GM19025 (cell line): ENCODE measurements around the gene CCDC169.
"Not testable (repeated sequence)": the region's sequence is repeated elsewhere in the genome, so short reads cannot be mapped to it uniquely, and the experiment has no call there.

Experiments
- ATAC-seq: cut with Tn5 transposase; IDR thresholded peaks from one replicate; pipeline ENCODE4 v1.9.1; 2021; ENCODE audit warnings: mild to moderate bottlenecking, low read depth, moderate library complexity; ENCODE audit not compliant: unreplicated experiment

Gene CCDC169

GRCh38 chr13:36297366-36298338 lies at the start of gene CCDC169:
TSS of gene CCDC169 (minus strand) at chr13:36297814. CDS start at chr13:36297719, 95 bp downstream.
- ATAC-seq = peak; percentile 63

GRCh38 chr13:36346222-36347083 lies 48.8 kb upstream of the CCDC169 start, which contains the start of gene SPART:
TSS of gene SPART (minus strand) at chr13:36346394. CDS start at chr13:36335830, 10,564 bp downstream.
- peak; percentile 84 for ATAC-seq

- ATAC-seq = no peak
These were observed 48.0 kb upstream of the CCDC169 start for GRCh38 chr13:36345438-36346221.

GRCh38 chr13:36344886-36345437 lies 47.3 kb upstream of the CCDC169 start:
- ATAC-seq = no peak

- ATAC-seq = no peak
These were observed 46.6 kb upstream of the CCDC169 start for GRCh38 chr13:36344173-36344572.

- ATAC-seq = no peak
These were observed 46.2 kb upstream of the CCDC169 start for GRCh38 chr13:36343766-36344165.

- ATAC-seq = no peak
These were observed 45.1 kb upstream of the CCDC169 start for GRCh38 chr13:36342715-36343114.

GRCh38 chr13:36341718-36342117 lies 44.1 kb upstream of the CCDC169 start:
- no peak for ATAC-seq

GRCh38 chr13:36339600-36340155 lies 42.1 kb upstream of the CCDC169 start:
- no peak for ATAC-seq

- ATAC-seq = no peak
These were observed 40.5 kb upstream of the CCDC169 start for GRCh38 chr13:36337938-36338641.

GRCh38 chr13:36332986-36333385 lies 35.4 kb upstream of the CCDC169 start:
- ATAC-seq = no peak

- ATAC-seq = not testable (repeated sequence)
These were observed 34.6 kb upstream of the CCDC169 start for GRCh38 chr13:36332255-36332654.

GRCh38 chr13:36331280-36331679 lies 33.7 kb upstream of the CCDC169 start:
- no peak for ATAC-seq

- no peak for ATAC-seq
These were observed 31.7 kb upstream of the CCDC169 start for GRCh38 chr13:36329361-36329760.

- no peak for ATAC-seq
These were observed 31.2 kb upstream of the CCDC169 start for GRCh38 chr13:36328821-36329220.

GRCh38 chr13:36325912-36326311 lies 28.3 kb upstream of the CCDC169 start:
- no peak for ATAC-seq

GRCh38 chr13:36324881-36325280 lies 27.3 kb upstream of the CCDC169 start:
- ATAC-seq = not testable (repeated sequence)

- no peak for ATAC-seq
These were observed 26.4 kb upstream of the CCDC169 start for GRCh38 chr13:36323951-36324566.

GRCh38 chr13:36323408-36323807 lies 25.8 kb upstream of the CCDC169 start:
- no peak for ATAC-seq
